AG04450 (cell line): Measurements from ENCODE around the gene GRIN2A. TPM values are rescaled to one million over a fixed set of nuclear protein-coding genes. Genes with fewer than 3 reads are reported as not detected.

Experiments used
- CTCF ChIA-PET: fragments of 300-600, 350-600 bp; formaldehyde crosslinking; extraction: SDS; loops from one replicate; lab custom pipeline; 2022; ENCODE audit warnings: antibody characterized with exemption, inconsistent platforms; lab: Charles Lee
- POLR2A ChIA-PET: fragments of 350-600 bp; formaldehyde crosslinking; extraction: SDS; loops from one replicate; lab custom pipeline; 2021; ENCODE audit warnings: antibody characterized with exemption, inconsistent platforms; lab: Yijun Ruan, JAX
- DNase-seq: peaks from one replicate; pipeline ENCODE4 v3.0.0-alpha.2; 2011; ENCODE audit warnings: low read depth, low spot score
- H3K27ac ChIP-seq: one replicate; pipeline ENCODE4 v1.5.1; 2012; ENCODE audit warnings: low read depth, low read length, control low read depth
- H3K27me3 ChIP-seq: one replicate; pipeline ENCODE4 v1.6.0; 2012; ENCODE audit warnings: low read length; ENCODE audit not compliant: control insufficient read depth, insufficient read depth
- H3K4me3 ChIP-seq: 2 replicates; pipeline ENCODE4 v1.5.1; 2011; ENCODE audit warnings: mild to moderate bottlenecking, low read depth, low read length, control low read depth
- H3K9me3 ChIP-seq: 2 replicates; pipeline ENCODE4 v1.5.1; 2012; ENCODE audit warnings: low read length; ENCODE audit not compliant: control insufficient read depth, insufficient read depth
- polyA plus RNA-seq: library from polyadenylated mRNA; depleted of rRNA; stranded (reverse); fragments of >200 nt; gene quantifications from 2 replicates; pipeline ENCODE4 v1.2.3, GENCODE V29; 2011
- TF ChIP-seq, protein P1 (sequence below): IDR thresholded peaks from 2 replicates; pipeline ENCODE4 v1.5.1; 2011; ENCODE audit warnings: low read depth, low read length, control low read depth, inconsistent platforms

The GRIN2A gene
- polyA plus RNA-seq, 1 experiment: not detected

- Histone ChIP-seq H3K4me3 (no peak overlapping the region), H3K9me3 (peaks cover 18% of the 10 kb centered on the region; the same call in 1 of the 2 replicates), H3K27ac (no peak overlapping the region), H3K27me3 (no peaks in the 10 kb centered on the region)
- ChIA-PET CTCF (no interaction called here), POLR2A (no interaction called here)
- no peak for DNase-seq
- TF ChIP-seq, protein P1, sequence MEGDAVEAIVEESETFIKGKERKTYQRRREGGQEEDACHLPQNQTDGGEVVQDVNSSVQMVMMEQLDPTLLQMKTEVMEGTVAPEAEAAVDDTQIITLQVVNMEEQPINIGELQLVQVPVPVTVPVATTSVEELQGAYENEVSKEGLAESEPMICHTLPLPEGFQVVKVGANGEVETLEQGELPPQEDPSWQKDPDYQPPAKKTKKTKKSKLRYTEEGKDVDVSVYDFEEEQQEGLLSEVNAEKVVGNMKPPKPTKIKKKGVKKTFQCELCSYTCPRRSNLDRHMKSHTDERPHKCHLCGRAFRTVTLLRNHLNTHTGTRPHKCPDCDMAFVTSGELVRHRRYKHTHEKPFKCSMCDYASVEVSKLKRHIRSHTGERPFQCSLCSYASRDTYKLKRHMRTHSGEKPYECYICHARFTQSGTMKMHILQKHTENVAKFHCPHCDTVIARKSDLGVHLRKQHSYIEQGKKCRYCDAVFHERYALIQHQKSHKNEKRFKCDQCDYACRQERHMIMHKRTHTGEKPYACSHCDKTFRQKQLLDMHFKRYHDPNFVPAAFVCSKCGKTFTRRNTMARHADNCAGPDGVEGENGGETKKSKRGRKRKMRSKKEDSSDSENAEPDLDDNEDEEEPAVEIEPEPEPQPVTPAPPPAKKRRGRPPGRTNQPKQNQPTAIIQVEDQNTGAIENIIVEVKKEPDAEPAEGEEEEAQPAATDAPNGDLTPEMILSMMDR: no peak
Measured at GRCh38 chr16:10156099-10156498, 26.1 kb downstream of the GRIN2A start.

- no peaks in the 10 kb centered on the region for H3K27me3 ChIP-seq
- CTCF ChIA-PET: no interaction called here
- H3K4me3 ChIP-seq: no peak overlapping the region
- H3K27ac ChIP-seq: no peak overlapping the region
- POLR2A ChIA-PET: no interaction called here
- TF ChIP-seq, protein P1: no peak
- no peak for DNase-seq
- peaks cover 21% of the 10 kb centered on the region; the same call in 1 of the 2 replicates for H3K9me3 ChIP-seq
Measured at GRCh38 chr16:10154389-10154788, 27.8 kb downstream of the GRIN2A start.

- Histone ChIP-seq H3K27me3 (no peaks in the 10 kb centered on the region), H3K9me3 (peaks cover 17% of the 10 kb centered on the region; the same call in 1 of the 2 replicates), H3K4me3 (no peak overlapping the region), H3K27ac (no peak overlapping the region)
- DNase-seq: no peak
- POLR2A ChIA-PET: no interaction called here
- TF ChIP-seq, protein P1: no peak
- CTCF ChIA-PET: no interaction called here
Measured at GRCh38 chr16:10153985-10154384, 28.2 kb downstream of the GRIN2A start.

- TF ChIP-seq, protein P1: no peak
- no peak overlapping the region for H3K4me3 ChIP-seq
- peaks cover 24% of the 10 kb centered on the region; the same call in 1 of the 2 replicates for H3K9me3 ChIP-seq
- no peak for DNase-seq
- H3K27me3 ChIP-seq: no peaks in the 10 kb centered on the region
- no peak overlapping the region for H3K27ac ChIP-seq
- POLR2A ChIA-PET: no interaction called here
- CTCF ChIA-PET: no interaction called here
Measured at GRCh38 chr16:10151718-10152117, 30.5 kb downstream of the GRIN2A start.

- Histone ChIP-seq H3K27me3 (no peaks in the 10 kb centered on the region), H3K4me3 (no peak overlapping the region), H3K27ac (no peak overlapping the region), H3K9me3 (peaks cover 29% of the 10 kb centered on the region)
- no peak for DNase-seq
- ChIA-PET POLR2A (no interaction called here), CTCF (no interaction called here)
- TF ChIP-seq, protein P1: no peak
Measured at GRCh38 chr16:10150906-10151305, 31.3 kb downstream of the GRIN2A start.
